Smooth muscle cell (in vitro differentiated cells): ENCODE data around the gene UNKL. TPM values are rescaled to one million over a fixed set of nuclear protein-coding genes. Genes with fewer than 3 reads are reported as not detected.

Experiments
- DNase-seq: peaks from one replicate; lab custom pipeline; 2025; ENCODE audit not compliant: unreplicated experiment; lab: John Stamatoyannopoulos, UW
- H2AFZ ChIP-seq: fragments of 200-600 bp; sonication (generic); 2 replicates; pipeline ENCODE4 v1.6.0; 2016; ENCODE audit warnings: antibody characterized with exemption, low read depth, mild to moderate bottlenecking
- H3F3A ChIP-seq: fragments of 200-600 bp; sonication (generic); 2 replicates; pipeline ENCODE4 v1.6.0; 2017; ENCODE audit warnings: antibody characterized with exemption, low read depth
- H3K27ac ChIP-seq: fragments of 200-600 bp; sonication (generic); 2 replicates; pipeline ENCODE4 v1.5.1; 2016; ENCODE audit warnings: low read depth, mild to moderate bottlenecking
- H3K27me3 ChIP-seq: fragments of 200-600 bp; sonication (generic); 2 replicates; pipeline ENCODE4 v1.6.1; 2016; ENCODE audit warnings: low read depth, mild to moderate bottlenecking
- H3K36me3 ChIP-seq: fragments of 200-600 bp; sonication (generic); 2 replicates; pipeline ENCODE4 v1.5.1; 2016; ENCODE audit warnings: low read depth
- H3K4me1 ChIP-seq: fragments of 200-600 bp; sonication (generic); 2 replicates; pipeline ENCODE4 v1.5.1; 2016; ENCODE audit warnings: low read depth
- H3K4me2 ChIP-seq: fragments of 200-600 bp; sonication (generic); 2 replicates; pipeline ENCODE4 v1.6.0; 2016; ENCODE audit warnings: mild to moderate bottlenecking
- H3K4me3 ChIP-seq: fragments of 200-600 bp; sonication (generic); 2 replicates; pipeline ENCODE4 v1.5.1; 2016; ENCODE audit warnings: mild to moderate bottlenecking
- H3K79me2 ChIP-seq: fragments of 200-600 bp; sonication (generic); 2 replicates; pipeline ENCODE4 v1.6.0; 2016; ENCODE audit warnings: low read depth, mild to moderate bottlenecking
- H3K9ac ChIP-seq: fragments of 200-600 bp; sonication (generic); 2 replicates; pipeline ENCODE4 v1.6.0; 2016; ENCODE audit warnings: low read depth
- H3K9me3 ChIP-seq: fragments of 200-600 bp; sonication (generic); replicated peaks from 2 replicates; pipeline ENCODE4 v1.5.1; 2016; ENCODE audit warnings: low read depth
- H4K20me1 ChIP-seq: fragments of 200-600 bp; sonication (generic); 2 replicates; pipeline ENCODE4 v1.6.0; 2016; ENCODE audit warnings: low read depth
- CTCF ChIP-seq: fragments of 200-600 bp; sonication (generic); IDR thresholded peaks from 2 replicates; pipeline ENCODE4 v1.5.1; 2017; ENCODE audit warnings: borderline replicate concordance, mild to moderate bottlenecking, antibody characterized with exemption; ENCODE audit not compliant: insufficient read depth, poor library complexity, severe bottlenecking
- WGBS: methylation state at CpG from one replicate; pipeline ENCODE4 v1.1.7; 2016; ENCODE audit warnings: low lambda C conversion rate; 5-methylcytosine and 5-hydroxymethylcytosine counted together
- polyA plus RNA-seq: library from polyadenylated mRNA; unstranded; fragments of >200 nt; fragmentation: Nextera tagmentation; extraction: Ambion mirVana; gene quantifications from 2 replicates; pipeline ENCODE4 v1.2.1, GENCODE V29; 2016
- total RNA-seq: library from RNA; depleted of rRNA; stranded (reverse); fragments of >200 nt; gene quantifications from 2 replicates; pipeline ENCODE4 v1.2.3, GENCODE V29; 2014

The UNKL gene
- total and polyA plus RNA-seq, 2 experiments from 2014 or later, result 5.2 to 6.2 TPM

GRCh38 chr16:1443980-1444729 lies 29.7 kb upstream of the UNKL start, which contains the start of gene CCDC154:
Gene CCDC154, minus strand, starts transcription at chr16:1444556. Its CDS starts 234 bp downstream, at chr16:1444322.
- Histone ChIP-seq H3K9ac (no peak within 1 kb of the TSS), H3K4me2 (no peak within 1 kb of the TSS), H2AFZ (no peak within 1 kb of the TSS), H3K4me1 (no peaks in the 10 kb centered on the region), H3K27ac (no peak within 1 kb of the TSS), H3K27me3 (no peaks in the 10 kb centered on the region), H3K4me3 (no peak within 1 kb of the TSS), H3K9me3 (no peaks in the 10 kb centered on the region), H3K79me2 (no peaks in the 10 kb centered on the region), H4K20me1 (no peaks in the 10 kb centered on the region), H3F3A (no peaks in the 10 kb centered on the region), H3K36me3 (no peaks in the 10 kb centered on the region)
- 91% methylated on average over 17 of the region's 27 CpGs for WGBS
- DNase-seq, result no peak
- no peak for TF ChIP-seq CTCF

DNA sequence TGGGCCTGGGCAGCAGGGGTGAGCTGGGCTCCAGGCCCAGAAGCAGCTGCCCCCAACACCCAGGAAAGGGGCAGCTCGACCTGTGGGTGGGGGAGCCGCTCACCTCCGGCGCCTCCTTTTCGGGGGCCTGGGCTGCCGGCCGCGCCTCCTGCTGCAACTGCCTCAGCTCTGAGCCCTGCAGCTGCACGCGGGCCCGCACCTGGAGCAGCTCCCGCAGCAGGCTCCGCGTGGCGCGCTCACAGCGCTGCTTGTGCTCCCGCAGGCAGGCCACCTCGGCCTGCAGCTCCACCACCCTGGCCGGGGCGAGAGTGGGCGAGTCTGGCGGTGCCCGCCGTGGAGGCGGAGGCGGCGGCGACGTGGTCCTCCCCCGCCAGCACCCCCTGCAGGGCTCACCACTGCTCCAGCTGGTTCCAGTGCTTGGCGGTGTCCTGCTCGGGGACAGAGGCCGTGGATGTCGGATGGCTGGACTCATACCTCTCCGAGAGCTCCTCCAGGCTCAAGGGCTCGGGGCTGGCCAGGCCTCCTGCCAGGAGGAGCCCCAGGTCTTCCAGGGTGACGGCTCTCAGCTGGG lies 29.0 kb upstream of the UNKL start:
- H3K36me3 ChIP-seq, result no peaks in the 10 kb centered on the region
- no peaks in the 10 kb centered on the region for H3K4me1 ChIP-seq
- DNase-seq, result no peak
- no peaks in the 10 kb centered on the region for H3K79me2 ChIP-seq
- no peaks in the 10 kb centered on the region for H3K27me3 ChIP-seq
- no peak for TF ChIP-seq CTCF
- H3K27ac ChIP-seq, result no peak overlapping the region
- WGBS, result 93% methylated on average over 32 of the region's 38 CpGs
- H2AFZ ChIP-seq, result no peak overlapping the region
- H4K20me1 ChIP-seq, result no peaks in the 10 kb centered on the region
- H3K4me2 ChIP-seq, result no peak overlapping the region
- H3F3A ChIP-seq, result no peaks in the 10 kb centered on the region
- H3K4me3 ChIP-seq, result no peak overlapping the region
- no peaks in the 10 kb centered on the region for H3K9me3 ChIP-seq
- no peak overlapping the region for H3K9ac ChIP-seq

- H3K79me2 ChIP-seq, result no peaks in the 10 kb centered on the region
- no peaks in the 10 kb centered on the region for H4K20me1 ChIP-seq
- H3K9me3 ChIP-seq, result no peaks in the 10 kb centered on the region
- no peaks in the 10 kb centered on the region for H3F3A ChIP-seq
- H2AFZ ChIP-seq, result no peak overlapping the region
- no peak overlapping the region for H3K27ac ChIP-seq
- no peak overlapping the region for H3K4me2 ChIP-seq
- TF ChIP-seq CTCF, result no peak
- H3K9ac ChIP-seq, result no peak overlapping the region
- no peaks in the 10 kb centered on the region for H3K4me1 ChIP-seq
- H3K36me3 ChIP-seq, result no peaks in the 10 kb centered on the region
- H3K27me3 ChIP-seq, result no peaks in the 10 kb centered on the region
- no peak for DNase-seq
- WGBS, result 92% methylated on average over 24 of the region's 24 CpGs
- H3K4me3 ChIP-seq, result no peak overlapping the region
Measured at GRCh38 chr16:1442697-1443096, 28.2 kb upstream of the UNKL start.
